Measurements from ENCODE around the gene MINAR1.

The MINAR1 gene

GRCh38 chr15:79442911-79443310 lies 10.8 kb downstream of the MINAR1 start:
- TF ChIP-seq EGR1 (IDR thresholded peaks at IDR 0.05), result no peak
- TF ChIP-seq, protein P1, sequence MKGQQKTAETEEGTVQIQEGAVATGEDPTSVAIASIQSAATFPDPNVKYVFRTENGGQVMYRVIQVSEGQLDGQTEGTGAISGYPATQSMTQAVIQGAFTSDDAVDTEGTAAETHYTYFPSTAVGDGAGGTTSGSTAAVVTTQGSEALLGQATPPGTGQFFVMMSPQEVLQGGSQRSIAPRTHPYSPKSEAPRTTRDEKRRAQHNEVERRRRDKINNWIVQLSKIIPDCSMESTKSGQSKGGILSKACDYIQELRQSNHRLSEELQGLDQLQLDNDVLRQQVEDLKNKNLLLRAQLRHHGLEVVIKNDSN (IDR thresholded peaks at IDR 0.05), result no peak
- TF ChIP-seq TEAD4 (IDR thresholded peaks at IDR 0.05), result no peak
- TF ChIP-seq TCF12 (IDR thresholded peaks at IDR 0.05; ENCODE audit: low read depth), result no peak
- TF ChIP-seq RAD21 (IDR thresholded peaks at IDR 0.05; ENCODE audit: low read depth), result no peak
- TF ChIP-seq YY1 (IDR thresholded peaks at IDR 0.05; ENCODE audit: low read depth), result no peak
- TF ChIP-seq TAF1 (IDR thresholded peaks at IDR 0.05; ENCODE audit: low read depth), result no peak
- TF ChIP-seq MAX (IDR thresholded peaks at IDR 0.05), result no peak

DNA sequence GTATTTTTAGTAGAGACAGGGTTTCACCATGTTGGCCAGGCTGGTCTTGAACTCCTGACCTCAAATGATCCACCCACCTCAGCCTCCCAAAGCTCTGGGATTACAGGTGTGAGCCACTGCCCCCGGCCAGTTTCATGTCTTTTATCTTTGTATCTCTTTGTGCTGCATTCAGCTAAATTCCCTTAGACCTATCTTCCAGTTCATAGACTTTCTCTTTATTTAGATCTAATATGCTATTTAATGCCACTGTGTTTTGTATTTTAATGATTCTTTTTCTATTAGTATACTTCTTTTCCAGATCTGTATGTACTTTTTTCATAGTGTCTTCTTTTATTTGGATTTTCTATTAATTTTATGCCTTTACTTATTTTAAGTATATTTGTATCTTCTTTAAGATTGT lies 14.9 kb downstream of the MINAR1 start:
- TF ChIP-seq TAF1 (IDR thresholded peaks at IDR 0.05; ENCODE audit: low read depth), result no peak

GRCh38 chr15:79450648-79451047 lies 18.5 kb downstream of the MINAR1 start:
- TF ChIP-seq, protein P1 (IDR thresholded peaks at IDR 0.05), result no peak
- peak; percentile 33; the same call in 1 of the 2 replicates for TF ChIP-seq RAD21 (IDR thresholded peaks at IDR 0.05; ENCODE audit: low read depth)

- TF ChIP-seq FOXM1 (IDR thresholded peaks at IDR 0.05; ENCODE audit: borderline replicate concordance, low read depth) (no peak), ZBTB7A (IDR thresholded peaks at IDR 0.05; ENCODE audit: low read depth) (no peak), TAF1 (IDR thresholded peaks at IDR 0.05; ENCODE audit: low read depth) (no peak), MAX (IDR thresholded peaks at IDR 0.05) (no peak), EP300 (IDR thresholded peaks at IDR 0.05; ENCODE audit: borderline replicate concordance) (no peak), CEBPB (IDR thresholded peaks at IDR 0.05) (no peak), TCF12 (IDR thresholded peaks at IDR 0.05; ENCODE audit: low read depth) (no peak), TEAD4 (IDR thresholded peaks at IDR 0.05) (no peak), CREB1 (IDR thresholded peaks at IDR 0.05; ENCODE audit: low read depth) (no peak)
- TF ChIP-seq, protein P1 (IDR thresholded peaks at IDR 0.05), result no peak
- TF ChIP-seq, protein P2, sequence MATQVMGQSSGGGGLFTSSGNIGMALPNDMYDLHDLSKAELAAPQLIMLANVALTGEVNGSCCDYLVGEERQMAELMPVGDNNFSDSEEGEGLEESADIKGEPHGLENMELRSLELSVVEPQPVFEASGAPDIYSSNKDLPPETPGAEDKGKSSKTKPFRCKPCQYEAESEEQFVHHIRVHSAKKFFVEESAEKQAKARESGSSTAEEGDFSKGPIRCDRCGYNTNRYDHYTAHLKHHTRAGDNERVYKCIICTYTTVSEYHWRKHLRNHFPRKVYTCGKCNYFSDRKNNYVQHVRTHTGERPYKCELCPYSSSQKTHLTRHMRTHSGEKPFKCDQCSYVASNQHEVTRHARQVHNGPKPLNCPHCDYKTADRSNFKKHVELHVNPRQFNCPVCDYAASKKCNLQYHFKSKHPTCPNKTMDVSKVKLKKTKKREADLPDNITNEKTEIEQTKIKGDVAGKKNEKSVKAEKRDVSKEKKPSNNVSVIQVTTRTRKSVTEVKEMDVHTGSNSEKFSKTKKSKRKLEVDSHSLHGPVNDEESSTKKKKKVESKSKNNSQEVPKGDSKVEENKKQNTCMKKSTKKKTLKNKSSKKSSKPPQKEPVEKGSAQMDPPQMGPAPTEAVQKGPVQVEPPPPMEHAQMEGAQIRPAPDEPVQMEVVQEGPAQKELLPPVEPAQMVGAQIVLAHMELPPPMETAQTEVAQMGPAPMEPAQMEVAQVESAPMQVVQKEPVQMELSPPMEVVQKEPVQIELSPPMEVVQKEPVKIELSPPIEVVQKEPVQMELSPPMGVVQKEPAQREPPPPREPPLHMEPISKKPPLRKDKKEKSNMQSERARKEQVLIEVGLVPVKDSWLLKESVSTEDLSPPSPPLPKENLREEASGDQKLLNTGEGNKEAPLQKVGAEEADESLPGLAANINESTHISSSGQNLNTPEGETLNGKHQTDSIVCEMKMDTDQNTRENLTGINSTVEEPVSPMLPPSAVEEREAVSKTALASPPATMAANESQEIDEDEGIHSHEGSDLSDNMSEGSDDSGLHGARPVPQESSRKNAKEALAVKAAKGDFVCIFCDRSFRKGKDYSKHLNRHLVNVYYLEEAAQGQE (IDR thresholded peaks at IDR 0.05; ENCODE audit: low read depth), result no peak
Observed at GRCh38 chr15:79451361-79451999, 19.3 kb downstream of the MINAR1 start.

DNA sequence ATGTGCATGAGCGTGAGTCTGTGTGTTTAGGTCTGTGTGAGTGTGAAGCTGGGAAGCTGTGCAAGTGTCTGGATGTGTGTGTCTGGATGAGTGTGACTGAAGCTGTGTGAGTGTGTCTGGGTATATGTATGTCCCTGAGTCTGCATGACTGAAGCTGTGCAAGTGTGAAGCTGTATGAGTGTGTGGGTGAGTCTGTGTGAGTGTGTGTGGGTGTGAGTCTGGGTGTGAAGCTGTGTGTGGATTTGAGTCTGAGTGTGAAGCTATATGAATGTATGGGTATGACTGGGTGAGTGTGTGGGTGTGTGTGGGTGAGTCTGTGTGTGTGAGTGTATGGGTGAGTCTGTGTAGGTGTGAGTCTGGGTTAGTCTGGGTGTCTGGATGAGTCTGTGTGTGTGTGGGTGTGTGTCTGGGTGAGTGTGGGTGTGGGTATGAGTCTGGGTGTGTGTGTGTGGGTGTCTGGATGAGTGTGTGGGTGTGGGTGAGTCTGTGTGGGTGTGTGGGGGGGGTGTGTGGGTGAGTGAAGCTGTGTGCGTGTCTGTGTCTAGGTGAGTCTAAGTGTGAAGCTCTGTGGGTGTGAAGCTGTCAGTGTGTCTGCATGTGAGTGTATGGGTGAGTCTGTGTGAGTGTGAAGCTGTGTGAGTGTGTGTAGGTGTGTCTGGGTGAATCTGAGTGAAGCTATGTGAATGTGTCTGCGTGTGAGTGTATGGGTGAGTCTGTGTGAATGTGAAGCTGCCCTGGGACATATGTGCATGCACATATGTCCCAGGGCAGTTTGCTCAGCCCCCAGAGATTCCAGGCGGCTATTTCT lies 20.3 kb downstream of the MINAR1 start:
- TF ChIP-seq RAD21 (IDR thresholded peaks at IDR 0.05; ENCODE audit: low read depth), result no peak
- no peak for TF ChIP-seq TEAD4 (IDR thresholded peaks at IDR 0.05)
- TF ChIP-seq EP300 (IDR thresholded peaks at IDR 0.05; ENCODE audit: borderline replicate concordance), result no peak
- no peak for TF ChIP-seq TCF12 (IDR thresholded peaks at IDR 0.05; ENCODE audit: low read depth)
- TF ChIP-seq NFIC (IDR thresholded peaks at IDR 0.05), result no peak
- TF ChIP-seq TAF1 (IDR thresholded peaks at IDR 0.05; ENCODE audit: low read depth), result no peak
- TF ChIP-seq, protein P2 (IDR thresholded peaks at IDR 0.05; ENCODE audit: low read depth), result no peak

- TF ChIP-seq ZBTB7A (IDR thresholded peaks at IDR 0.05; ENCODE audit: low read depth) (no peak), EGR1 (IDR thresholded peaks at IDR 0.05) (no peak), MAX (IDR thresholded peaks at IDR 0.05) (no peak), CREB1 (IDR thresholded peaks at IDR 0.05; ENCODE audit: low read depth) (no peak), NFIC (IDR thresholded peaks at IDR 0.05) (no peak), RAD21 (IDR thresholded peaks at IDR 0.05; ENCODE audit: low read depth) (no peak), FOXM1 (IDR thresholded peaks at IDR 0.05; ENCODE audit: borderline replicate concordance, low read depth) (no peak), TCF12 (IDR thresholded peaks at IDR 0.05; ENCODE audit: low read depth) (no peak), CEBPB (IDR thresholded peaks at IDR 0.05) (no peak), EP300 (IDR thresholded peaks at IDR 0.05; ENCODE audit: borderline replicate concordance) (no peak), TAF1 (IDR thresholded peaks at IDR 0.05; ENCODE audit: low read depth) (no peak)
- TF ChIP-seq, protein P1 (IDR thresholded peaks at IDR 0.05), result no peak
- TF ChIP-seq, protein P2 (IDR thresholded peaks at IDR 0.05; ENCODE audit: low read depth), result no peak
Observed at GRCh38 chr15:79453446-79453845, 21.3 kb downstream of the MINAR1 start.

Measured in Ishikawa (cell line).